SIG-M5 treated with dmso at 0.1 percent for 504 hours (cell line): Measurements from ENCODE around the gene TAT.

Experiments used
- DNase-seq: peaks from one replicate; lab custom pipeline; 2025; ENCODE audit not compliant: unreplicated experiment; lab: John Stamatoyannopoulos, UW

Gene TAT

DNA sequence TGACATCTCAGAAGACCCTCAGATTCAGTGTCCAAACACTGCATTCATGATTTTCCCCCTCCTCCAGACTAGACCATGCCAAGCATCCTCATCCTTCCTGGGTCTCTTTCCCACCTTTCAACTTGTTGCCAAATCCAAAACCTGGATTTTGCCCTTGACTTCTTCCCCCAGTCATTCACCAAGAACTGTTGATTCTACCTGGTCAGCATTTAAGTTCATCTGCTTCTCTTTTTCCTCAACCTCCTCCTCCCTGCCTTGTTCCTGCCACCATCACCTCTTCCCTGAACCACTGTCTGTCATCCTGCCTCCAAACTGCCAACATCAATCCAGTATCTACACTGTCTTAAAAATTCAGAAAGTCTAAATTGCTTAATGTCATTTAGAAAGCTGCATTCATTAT, 29.7 kb downstream of the TAT start:
- DNase-seq: no peak

GRCh38 chr16:71542377-71542776, 34.5 kb downstream of the TAT start:
- peak; percentile 66 for DNase-seq

DNA sequence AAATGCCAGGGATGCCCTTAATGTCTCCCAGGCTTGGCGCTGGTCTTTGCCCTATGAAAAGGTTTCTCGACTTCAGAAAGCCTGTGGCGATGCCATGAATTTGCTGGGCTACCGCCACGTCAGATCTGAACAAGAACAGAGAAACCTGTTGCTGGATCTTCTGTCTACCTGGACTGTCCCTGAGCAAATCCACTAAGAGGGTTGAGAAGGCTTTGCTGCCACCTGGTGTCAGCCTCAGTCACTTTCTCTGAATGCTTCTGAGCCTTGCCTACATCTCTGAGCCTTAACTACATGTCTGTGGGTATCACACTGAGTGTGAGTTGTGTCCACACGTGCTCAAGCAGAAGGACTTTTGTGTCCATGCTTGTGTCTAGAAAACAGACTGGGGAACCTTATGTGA, 39.2 kb downstream of the TAT start:
- peak; percentile 53 for DNase-seq

DNA sequence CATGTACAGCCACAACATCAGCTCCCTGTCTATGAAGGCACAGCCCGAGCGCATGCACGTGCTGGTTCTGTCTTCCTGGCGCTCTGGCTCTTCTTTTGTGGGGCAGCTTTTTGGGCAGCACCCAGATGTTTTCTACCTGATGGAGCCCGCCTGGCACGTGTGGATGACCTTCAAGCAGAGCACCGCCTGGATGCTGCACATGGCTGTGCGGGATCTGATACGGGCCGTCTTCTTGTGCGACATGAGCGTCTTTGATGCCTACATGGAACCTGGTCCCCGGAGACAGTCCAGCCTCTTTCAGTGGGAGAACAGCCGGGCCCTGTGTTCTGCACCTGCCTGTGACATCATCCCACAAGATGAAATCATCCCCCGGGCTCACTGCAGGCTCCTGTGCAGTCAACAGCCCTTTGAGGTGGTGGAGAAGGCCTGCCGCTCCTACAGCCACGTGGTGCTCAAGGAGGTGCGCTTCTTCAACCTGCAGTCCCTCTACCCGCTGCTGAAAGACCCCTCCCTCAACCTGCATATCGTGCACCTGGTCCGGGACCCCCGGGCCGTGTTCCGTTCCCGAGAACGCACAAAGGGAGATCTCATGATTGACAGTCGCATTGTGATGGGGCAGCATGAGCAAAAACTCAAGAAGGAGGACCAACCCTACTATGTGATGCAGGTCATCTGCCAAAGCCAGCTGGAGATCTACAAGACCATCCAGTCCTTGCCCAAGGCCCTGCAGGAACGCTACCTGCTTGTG, 40.0 kb downstream of the TAT start:
- DNase-seq: no peak

DNA sequence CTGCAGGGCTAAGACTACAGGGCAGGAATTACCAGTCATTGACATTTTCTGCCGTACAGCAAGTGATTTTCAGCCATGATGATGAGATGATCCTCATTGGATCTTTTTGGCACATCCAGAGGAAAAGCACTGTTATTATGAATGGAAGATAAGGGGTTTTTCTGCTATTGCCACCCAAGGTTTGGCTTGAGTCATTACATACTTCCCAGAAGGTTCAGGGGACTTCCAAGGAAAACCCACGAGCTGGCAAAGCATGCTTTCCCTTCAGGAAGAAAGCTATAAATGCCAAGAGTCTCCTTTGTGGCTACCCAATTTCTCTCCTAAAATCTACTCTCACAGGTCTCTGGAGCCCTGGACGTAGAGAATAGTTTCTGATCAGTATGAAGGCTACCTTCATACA, 44.5 kb downstream of the TAT start:
- no peak for DNase-seq

DNA sequence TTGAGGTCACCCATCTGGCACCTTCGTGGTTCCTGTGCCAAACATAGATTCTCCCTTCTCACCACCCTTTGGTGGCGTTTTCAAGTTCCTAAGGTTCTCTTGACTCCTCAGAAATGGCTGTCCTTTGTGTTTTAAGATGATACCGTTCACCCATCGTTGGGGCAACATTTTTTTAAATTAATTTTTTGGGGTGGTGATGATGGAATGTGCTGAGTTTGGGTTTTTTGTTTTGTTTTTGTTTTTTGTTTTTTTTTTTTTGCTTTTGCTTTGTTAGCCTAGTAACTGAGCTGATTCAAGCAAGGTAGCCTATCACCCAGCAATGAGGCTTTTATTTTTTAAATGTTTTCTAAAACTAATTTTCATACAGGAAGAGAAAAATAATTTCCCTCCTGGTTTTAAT, 48.0 kb downstream of the TAT start:
- DNase-seq: no peak

GRCh38 chr16:71528257-71528656, 48.6 kb downstream of the TAT start:
- no peak for DNase-seq

- DNase-seq: peak; percentile 85
These were observed 50.7 kb downstream of the TAT start, which contains the start of gene CHST4 for GRCh38 chr16:71526111-71526631. CHST4 (plus strand) TSS chr16:71526426; CDS start chr16:71536678, 10,252 bp downstream.

GRCh38 chr16:71524566-71525553, 52.0 kb downstream of the TAT start:
- DNase-seq: no peak

- DNase-seq: no peak
These were observed 56.3 kb downstream of the TAT start for GRCh38 chr16:71520550-71520949.
